ENCODE measurements around the gene IL17RB. TPM values are rescaled to one million over a fixed set of nuclear protein-coding genes. Genes with fewer than 3 reads are reported as not detected.

Gene IL17RB
- total and polyA plus RNA-seq, 2 experiments from 2014 or later: 0.79 TPM; not detected in 1

DNA sequence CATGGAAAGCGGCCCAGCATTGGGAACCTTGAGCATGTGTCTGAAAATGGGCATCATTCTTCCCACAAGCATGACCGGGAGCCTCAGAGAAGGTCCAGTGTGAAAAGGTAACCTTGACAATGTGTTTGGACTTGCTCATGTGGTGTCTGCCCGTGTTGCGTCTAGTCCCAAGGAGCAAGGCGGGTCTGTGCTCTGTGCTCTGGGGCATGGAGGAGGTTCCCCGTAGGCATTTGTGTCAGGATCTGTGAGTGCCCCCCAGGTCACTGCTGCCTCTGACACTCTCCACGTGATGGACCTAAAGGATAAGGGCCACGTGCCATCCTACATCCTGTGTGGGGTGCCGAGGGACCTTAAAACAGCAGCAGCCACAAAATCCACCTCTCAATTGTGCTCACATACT lies 45.0 kb upstream of the IL17RB start:
- TF ChIP-seq EZH2 (IDR thresholded peaks at IDR 0.05; ENCODE audit: insufficient read depth, poor library complexity, severe bottlenecking) (no peak), EZH2phosphoT487 (IDR thresholded peaks at IDR 0.05; ENCODE audit: insufficient read depth, low read depth) (no peak)
- 0 out of 2 replicates have a peak, but pooled peaks cover 3% of the 10 kb centered on the region for H3F3A ChIP-seq (ENCODE audit: insufficient read depth)
- H3K79me2 ChIP-seq (ENCODE audit: insufficient read depth): no peaks in the 10 kb centered on the region
- H3K27me3 ChIP-seq (replicated peaks; ENCODE audit: insufficient read depth): no peaks in the 10 kb centered on the region
- H3K9me2 ChIP-seq (ENCODE audit: insufficient read depth): no peaks in the 10 kb centered on the region
- no peaks in the 10 kb centered on the region for H4K20me1 ChIP-seq (ENCODE audit: insufficient read depth)
- no peak overlapping the region for H2AFZ ChIP-seq
- no peak overlapping the region for H3K27ac ChIP-seq
- H3K9ac ChIP-seq: no peak overlapping the region
- no peak overlapping the region for H3K4me3 ChIP-seq
- no peak for DNase-seq
- H3K4me2 ChIP-seq (ENCODE audit: unreplicated experiment): no peak overlapping the region
- 84 to 91% methylated on average over 9 of the region's 9 CpGs for WGBS, 2 experiments (ENCODE audit: low coverage in 1 of 2, low lambda C conversion rate in 2 of 2, missing lambda C conversion rate in 2 of 2)
- H3K36me3 ChIP-seq (ENCODE audit: low read depth): no peaks in the 10 kb centered on the region
- no peaks in the 10 kb centered on the region for H3K9me3 ChIP-seq (ENCODE audit: low read depth)
- H3K4me1 ChIP-seq (ENCODE audit: insufficient read depth): peaks cover 21% of the 10 kb centered on the region
- in situ Hi-C loops (cut with MboI): no loop called here

DNA sequence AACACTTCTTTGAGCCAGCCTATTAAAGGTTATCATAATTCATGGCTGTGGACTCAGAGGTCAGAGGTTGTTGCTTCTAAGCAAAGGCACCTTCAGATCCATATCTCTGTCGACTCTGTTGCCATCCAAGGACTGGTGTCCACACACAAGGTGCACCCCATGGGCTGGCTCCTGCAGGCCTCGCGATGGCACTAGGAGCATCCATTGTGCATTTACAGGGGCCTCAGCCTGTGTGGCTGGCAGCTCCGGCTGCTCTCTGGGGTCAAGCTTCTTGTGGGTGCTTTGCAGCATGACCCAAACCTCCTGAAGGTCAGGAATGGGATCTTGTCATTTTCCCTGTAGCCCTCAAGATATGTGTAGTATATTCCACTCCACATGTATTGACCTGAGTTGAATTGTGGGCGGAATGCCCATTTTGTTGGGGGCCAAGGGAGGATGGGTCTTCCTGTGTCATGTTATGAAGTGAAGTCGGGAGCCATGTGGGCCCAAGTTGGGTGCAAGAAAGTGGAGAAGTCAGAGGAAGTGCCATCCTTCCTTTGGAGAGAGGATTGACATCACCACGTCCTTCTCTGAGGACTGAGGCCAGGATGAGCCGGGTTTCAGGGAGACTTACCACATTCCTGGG lies 44.0 kb upstream of the IL17RB start:
- Histone ChIP-seq H3K79me2 (ENCODE audit: insufficient read depth) (no peaks in the 10 kb centered on the region), H4K20me1 (ENCODE audit: insufficient read depth) (no peaks in the 10 kb centered on the region), H3K4me1 (ENCODE audit: insufficient read depth) (peaks cover 29% of the 10 kb centered on the region), H2AFZ (no peak overlapping the region), H3F3A (ENCODE audit: insufficient read depth) (0 out of 2 replicates have a peak, but pooled peaks cover 3% of the 10 kb centered on the region), H3K27me3 (replicated peaks; ENCODE audit: insufficient read depth) (no peaks in the 10 kb centered on the region), H3K9me3 (ENCODE audit: low read depth) (no peaks in the 10 kb centered on the region), H3K4me3 (no peak overlapping the region), H3K9ac (no peak overlapping the region), H3K36me3 (ENCODE audit: low read depth) (no peaks in the 10 kb centered on the region), H3K4me2 (ENCODE audit: unreplicated experiment) (no peak overlapping the region), H3K9me2 (ENCODE audit: insufficient read depth) (no peaks in the 10 kb centered on the region), H3K27ac (no peak overlapping the region)
- no peak for TF ChIP-seq EZH2 (IDR thresholded peaks at IDR 0.05; ENCODE audit: insufficient read depth, poor library complexity, severe bottlenecking)
- no peak for TF ChIP-seq EZH2phosphoT487 (IDR thresholded peaks at IDR 0.05; ENCODE audit: insufficient read depth, low read depth)
- no peak for DNase-seq
- 82 to 84% methylated on average over 8 of the region's 8 CpGs for WGBS, 2 experiments (ENCODE audit: low coverage in 1 of 2, low lambda C conversion rate in 2 of 2, missing lambda C conversion rate in 2 of 2)
- in situ Hi-C loops (cut with MboI): no loop called here

DNA sequence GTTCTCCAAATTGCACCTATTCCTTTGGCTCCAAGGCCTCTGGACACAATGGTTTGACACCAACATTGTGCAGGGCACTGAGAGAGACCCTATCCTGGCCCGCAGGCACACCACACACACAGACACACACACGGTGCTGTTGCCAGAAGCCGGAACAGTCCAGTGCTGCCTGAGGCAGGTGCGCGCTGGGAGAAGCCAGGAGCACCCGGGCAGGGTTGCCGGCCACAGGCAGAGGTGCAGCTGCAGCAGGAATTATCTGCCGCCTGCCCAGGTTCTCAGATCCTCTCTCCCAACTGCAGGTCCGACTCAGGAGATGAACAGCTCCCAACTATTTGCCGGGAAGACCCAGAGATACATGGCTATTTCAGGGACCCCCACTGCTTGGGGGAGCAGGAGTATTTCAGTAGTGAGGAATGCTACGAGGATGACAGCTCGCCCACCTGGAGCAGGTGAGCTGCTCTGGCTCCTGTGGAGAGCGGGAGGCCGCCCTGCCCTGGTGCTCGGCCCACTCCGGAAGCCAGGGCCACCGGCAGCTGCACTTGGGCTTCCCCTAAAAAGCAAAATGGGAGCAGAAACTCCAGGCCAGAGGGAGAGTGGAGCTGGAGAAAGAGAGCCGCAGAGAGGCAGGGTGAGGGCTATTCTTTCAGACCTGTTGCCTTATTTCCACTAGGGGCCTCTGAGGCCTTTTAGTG lies 43.1 kb upstream of the IL17RB start:
- no peak overlapping the region for H3K4me3 ChIP-seq
- H3K27ac ChIP-seq: no peak overlapping the region
- no peak overlapping the region for H3K4me2 ChIP-seq (ENCODE audit: unreplicated experiment)
- H3F3A ChIP-seq (ENCODE audit: insufficient read depth): 0 out of 2 replicates have a peak, but pooled peaks cover 3% of the 10 kb centered on the region
- no peaks in the 10 kb centered on the region for H3K79me2 ChIP-seq (ENCODE audit: insufficient read depth)
- H3K9ac ChIP-seq: no peak overlapping the region
- H3K9me3 ChIP-seq (ENCODE audit: low read depth): no peaks in the 10 kb centered on the region
- DNase-seq: no peak
- no peaks in the 10 kb centered on the region for H3K36me3 ChIP-seq (ENCODE audit: low read depth)
- H4K20me1 ChIP-seq (ENCODE audit: insufficient read depth): no peaks in the 10 kb centered on the region
- no peaks in the 10 kb centered on the region for H3K9me2 ChIP-seq (ENCODE audit: insufficient read depth)
- H2AFZ ChIP-seq: no peak overlapping the region
- 95 to 97% methylated on average over 18 of the region's 18 CpGs for WGBS, 2 experiments (ENCODE audit: low coverage in 1 of 2, low lambda C conversion rate in 2 of 2, missing lambda C conversion rate in 2 of 2)
- H3K4me1 ChIP-seq (ENCODE audit: insufficient read depth): peaks cover 29% of the 10 kb centered on the region
- H3K27me3 ChIP-seq (replicated peaks; ENCODE audit: insufficient read depth): no peaks in the 10 kb centered on the region
- in situ Hi-C loops (cut with MboI): no loop called here
- TF ChIP-seq EZH2phosphoT487 (IDR thresholded peaks at IDR 0.05; ENCODE audit: insufficient read depth, low read depth): no peak
- no peak for TF ChIP-seq EZH2 (IDR thresholded peaks at IDR 0.05; ENCODE audit: insufficient read depth, poor library complexity, severe bottlenecking)

DNA sequence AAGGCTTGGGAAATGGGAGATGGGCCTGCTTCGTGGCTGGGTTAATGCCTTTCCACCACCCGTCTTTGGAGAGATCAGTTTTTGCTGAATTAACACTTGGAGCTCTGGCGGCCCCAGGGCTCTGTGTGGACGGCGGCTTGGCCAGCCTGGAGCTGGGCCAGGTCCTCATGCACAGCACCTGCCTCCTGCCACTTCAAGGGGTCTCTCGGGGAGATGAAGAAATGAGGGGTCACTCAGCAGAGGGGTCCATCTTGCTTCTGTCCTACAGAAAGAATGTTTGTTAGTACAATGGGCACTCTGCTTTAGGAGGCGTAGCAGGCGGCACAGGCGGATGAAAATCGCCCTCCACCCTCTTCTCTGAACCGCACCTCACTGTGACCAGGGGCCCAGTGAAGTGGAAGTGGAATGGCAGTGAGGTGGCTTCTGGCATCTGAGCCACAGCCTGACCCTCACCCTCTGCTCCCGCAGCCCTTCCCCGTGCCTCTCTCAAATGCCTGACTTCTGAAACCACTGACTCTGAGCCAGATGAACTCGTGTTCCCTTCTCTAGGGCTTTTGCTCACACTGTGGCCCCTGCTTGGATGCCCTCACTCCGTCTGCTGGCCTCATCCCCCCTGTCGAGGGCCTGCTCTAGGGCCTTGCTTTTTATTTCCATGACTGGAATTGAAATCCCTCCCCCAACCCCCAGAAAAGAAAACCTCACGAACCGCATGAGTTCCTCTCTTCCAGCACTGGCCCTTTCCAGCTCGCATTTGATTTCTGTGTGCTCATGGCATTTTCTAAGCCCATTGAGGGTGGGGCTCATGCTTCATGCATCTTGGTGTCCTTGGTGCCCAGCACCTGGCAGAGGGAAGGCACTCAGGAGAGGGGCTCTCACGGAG lies 42.3 kb upstream of the IL17RB start:
- TF ChIP-seq EZH2 (IDR thresholded peaks at IDR 0.05; ENCODE audit: insufficient read depth, poor library complexity, severe bottlenecking) (no peak), EZH2phosphoT487 (IDR thresholded peaks at IDR 0.05; ENCODE audit: insufficient read depth, low read depth) (no peak)
- Histone ChIP-seq H3F3A (ENCODE audit: insufficient read depth) (0 out of 2 replicates have a peak, but pooled peaks cover 3% of the 10 kb centered on the region), H3K79me2 (ENCODE audit: insufficient read depth) (no peaks in the 10 kb centered on the region), H3K36me3 (ENCODE audit: low read depth) (no peaks in the 10 kb centered on the region), H3K4me2 (ENCODE audit: unreplicated experiment) (peak overlapping the region; percentile 65), H4K20me1 (ENCODE audit: insufficient read depth) (no peaks in the 10 kb centered on the region), H3K27ac (peak overlapping the region; percentile 84), H3K9me2 (ENCODE audit: insufficient read depth) (no peaks in the 10 kb centered on the region), H3K4me3 (no peak overlapping the region), H3K4me1 (ENCODE audit: insufficient read depth) (peaks cover 29% of the 10 kb centered on the region), H3K27me3 (replicated peaks; ENCODE audit: insufficient read depth) (no peaks in the 10 kb centered on the region), H3K9me3 (ENCODE audit: low read depth) (no peaks in the 10 kb centered on the region), H3K9ac (peak overlapping the region; percentile 32), H2AFZ (peak overlapping the region; percentile 70)
- in situ Hi-C loops (cut with MboI): no loop called here
- DNase-seq: peak; percentile 10
- WGBS, 2 experiments (ENCODE audit: low coverage in 1 of 2, low lambda C conversion rate in 2 of 2, missing lambda C conversion rate in 2 of 2): 74 to 77% methylated on average over 20 of the region's 20 CpGs

Measured in GM23248 (cell line).